GM21423 (cell line): ENCODE data around the gene NUP210L.

Experiments used
- ATAC-seq: cut with Tn5 transposase; IDR thresholded peaks from one replicate; pipeline ENCODE4 v1.9.1; 2021; ENCODE audit warnings: mild to moderate bottlenecking, moderate library complexity; ENCODE audit not compliant: unreplicated experiment

Gene NUP210L

DNA sequence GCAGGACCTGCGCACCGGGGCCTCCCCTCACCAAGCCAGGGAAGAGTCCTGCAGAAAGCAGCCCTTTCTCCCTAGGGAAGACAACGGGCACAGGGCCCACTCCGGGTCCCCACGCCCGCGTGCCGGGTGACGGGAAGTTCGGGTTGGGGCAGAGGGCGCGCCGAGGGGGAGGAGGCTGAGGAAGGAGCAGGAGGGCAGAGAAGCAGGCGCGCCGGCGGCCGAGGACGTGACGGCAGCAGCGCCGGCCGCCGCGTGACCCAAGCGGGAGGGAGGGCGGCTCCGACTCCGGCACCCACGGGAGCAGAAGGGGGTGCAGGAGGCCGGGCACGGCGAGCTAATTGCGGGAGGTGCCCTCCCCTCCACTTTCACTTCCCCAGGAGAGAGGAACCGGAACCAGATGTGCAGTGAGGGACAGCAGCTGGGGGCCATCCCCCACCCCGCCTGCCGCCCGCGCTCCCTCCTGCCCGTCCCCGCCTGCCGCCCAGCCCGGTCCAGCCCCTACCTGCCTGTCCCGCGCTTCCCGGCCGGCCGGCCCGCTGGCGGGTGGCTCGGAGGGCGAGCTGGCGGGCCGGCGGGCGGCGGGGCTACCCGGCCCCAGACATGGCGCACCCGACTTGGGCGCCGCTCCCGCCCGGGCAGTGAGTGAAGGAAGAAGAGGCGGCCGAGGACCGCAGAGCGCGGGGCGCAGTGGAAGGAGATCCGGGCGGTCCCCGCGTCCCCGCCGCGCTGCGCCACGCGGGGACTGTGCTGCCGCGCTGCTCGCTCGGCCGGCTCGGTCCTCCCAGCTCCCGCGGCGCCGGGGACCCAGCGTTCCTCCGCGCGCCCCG lies 208.9 kb downstream of the NUP210L start:
- ATAC-seq = peak; percentile 67

DNA sequence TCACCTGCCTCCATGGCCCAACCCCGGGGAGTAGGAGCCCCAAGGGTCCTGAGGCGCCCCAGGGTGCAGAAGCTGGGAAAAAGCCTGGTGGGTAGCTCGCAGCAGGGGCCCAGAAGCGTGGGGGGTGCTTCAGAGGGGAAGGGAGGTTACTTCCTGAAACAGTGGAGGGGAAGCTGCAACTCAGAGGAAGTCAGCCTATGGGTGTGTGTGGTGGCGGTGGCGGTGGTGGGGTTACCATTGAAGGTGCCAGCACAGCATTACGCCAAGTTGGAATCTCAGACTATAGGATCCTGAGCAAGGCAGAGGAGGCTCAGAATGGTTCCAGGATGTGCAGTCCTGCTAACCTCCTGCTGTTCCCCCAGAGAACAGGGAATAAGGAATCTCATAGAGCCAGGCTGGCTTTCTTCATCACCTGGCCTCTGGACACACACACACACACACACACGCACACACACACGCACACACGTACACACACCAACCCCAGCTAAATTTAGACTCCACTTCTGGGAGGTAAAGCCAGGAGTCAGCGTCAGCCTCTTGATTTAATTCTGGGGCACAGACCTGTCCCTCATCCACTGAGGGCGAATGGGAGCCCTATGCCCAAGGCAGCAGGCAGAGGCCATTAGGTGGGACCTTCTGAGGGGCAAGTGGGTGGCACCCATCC lies 209.6 kb downstream of the NUP210L start:
- no peak for ATAC-seq

- ATAC-seq = no peak
Measured at GRCh38 chr1:153944827-153945117, 210.1 kb downstream of the NUP210L start.

DNA sequence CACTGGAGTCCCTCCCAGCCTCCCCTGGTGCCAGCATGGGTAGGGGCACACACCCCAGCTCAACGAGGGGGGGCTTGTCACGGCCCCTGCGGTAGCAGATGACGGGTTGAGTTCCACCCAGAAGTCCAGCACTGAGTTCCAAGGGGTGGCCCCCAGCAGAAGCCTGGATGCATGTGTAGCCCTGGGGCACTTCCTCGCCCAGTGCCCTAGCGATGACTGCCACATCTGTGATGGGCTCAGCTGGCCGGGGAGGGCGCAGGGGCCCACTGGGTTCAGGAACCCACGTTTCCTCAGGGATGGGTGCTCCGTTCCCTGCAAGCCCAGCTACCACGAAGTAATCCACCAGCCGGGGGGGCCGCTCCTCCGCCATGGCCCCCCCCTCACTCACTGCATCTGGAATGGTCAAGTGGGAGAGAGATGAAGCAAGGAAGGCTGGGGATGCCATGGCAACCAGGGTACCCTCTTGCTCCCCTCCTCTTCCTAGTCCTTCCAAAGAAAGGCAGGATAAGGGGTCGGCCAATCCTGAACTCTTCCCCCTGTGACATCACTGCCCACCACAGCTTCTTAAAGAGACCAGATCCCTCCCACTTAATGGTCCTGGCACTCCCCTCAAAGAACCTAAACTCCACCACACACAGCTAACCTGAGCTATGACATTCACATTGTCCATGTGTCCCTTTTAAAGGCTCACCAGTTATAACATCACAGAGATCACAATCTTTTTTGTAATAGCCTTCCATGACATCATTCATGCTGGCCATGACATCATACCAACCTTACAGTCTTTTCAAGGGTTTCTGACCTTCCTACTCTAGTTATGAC lies 210.7 kb downstream of the NUP210L start:
- no peak for ATAC-seq

GRCh38 chr1:153942766-153943549 lies 211.9 kb downstream of the NUP210L start:
- no peak for ATAC-seq
